ENCODE data around the gene TMEM95.

- TF ChIP-seq, protein P1, sequence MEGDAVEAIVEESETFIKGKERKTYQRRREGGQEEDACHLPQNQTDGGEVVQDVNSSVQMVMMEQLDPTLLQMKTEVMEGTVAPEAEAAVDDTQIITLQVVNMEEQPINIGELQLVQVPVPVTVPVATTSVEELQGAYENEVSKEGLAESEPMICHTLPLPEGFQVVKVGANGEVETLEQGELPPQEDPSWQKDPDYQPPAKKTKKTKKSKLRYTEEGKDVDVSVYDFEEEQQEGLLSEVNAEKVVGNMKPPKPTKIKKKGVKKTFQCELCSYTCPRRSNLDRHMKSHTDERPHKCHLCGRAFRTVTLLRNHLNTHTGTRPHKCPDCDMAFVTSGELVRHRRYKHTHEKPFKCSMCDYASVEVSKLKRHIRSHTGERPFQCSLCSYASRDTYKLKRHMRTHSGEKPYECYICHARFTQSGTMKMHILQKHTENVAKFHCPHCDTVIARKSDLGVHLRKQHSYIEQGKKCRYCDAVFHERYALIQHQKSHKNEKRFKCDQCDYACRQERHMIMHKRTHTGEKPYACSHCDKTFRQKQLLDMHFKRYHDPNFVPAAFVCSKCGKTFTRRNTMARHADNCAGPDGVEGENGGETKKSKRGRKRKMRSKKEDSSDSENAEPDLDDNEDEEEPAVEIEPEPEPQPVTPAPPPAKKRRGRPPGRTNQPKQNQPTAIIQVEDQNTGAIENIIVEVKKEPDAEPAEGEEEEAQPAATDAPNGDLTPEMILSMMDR (conservative IDR thresholded peaks at IDR 0.05), result no peak
- no peak for TF ChIP-seq EZH2 (IDR thresholded peaks at IDR 0.05; ENCODE audit: low read depth)
Measured at GRCh38 chr17:7346761-7347614, 8.0 kb upstream of the TMEM95 start.
